ENCODE data around the gene MET.
"Not testable (repeated sequence)": the region's sequence is repeated elsewhere in the genome, so short reads cannot be mapped to it uniquely, and the experiment has no call there.

The MET gene

GRCh38 chr7:116812860-116813259 is 140.9 kb downstream of the MET start:
- no peak for DNase-seq

DNA sequence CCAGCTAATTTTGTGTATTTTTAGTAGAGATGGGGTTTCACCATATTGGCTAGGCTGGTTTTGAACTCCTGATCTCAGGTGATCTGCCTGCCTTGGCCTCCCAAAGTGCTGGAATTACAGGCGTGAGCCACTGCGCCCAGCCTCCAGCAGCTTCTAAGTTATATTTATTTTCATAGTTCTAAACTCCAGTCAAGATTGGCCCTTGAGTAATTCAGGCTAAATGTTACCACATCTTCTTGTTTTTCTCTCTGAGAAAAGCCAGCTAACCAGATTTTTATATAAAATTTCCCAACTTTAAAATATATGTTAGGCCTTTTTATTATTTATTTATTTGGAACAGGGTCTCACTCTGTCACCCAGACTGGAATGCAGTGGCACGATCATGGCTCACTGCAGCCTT is 141.4 kb downstream of the MET start:
- DNase-seq: not testable (repeated sequence)

GRCh38 chr7:116815041-116815440 is 143.0 kb downstream of the MET start:
- DNase-seq: no peak

DNA sequence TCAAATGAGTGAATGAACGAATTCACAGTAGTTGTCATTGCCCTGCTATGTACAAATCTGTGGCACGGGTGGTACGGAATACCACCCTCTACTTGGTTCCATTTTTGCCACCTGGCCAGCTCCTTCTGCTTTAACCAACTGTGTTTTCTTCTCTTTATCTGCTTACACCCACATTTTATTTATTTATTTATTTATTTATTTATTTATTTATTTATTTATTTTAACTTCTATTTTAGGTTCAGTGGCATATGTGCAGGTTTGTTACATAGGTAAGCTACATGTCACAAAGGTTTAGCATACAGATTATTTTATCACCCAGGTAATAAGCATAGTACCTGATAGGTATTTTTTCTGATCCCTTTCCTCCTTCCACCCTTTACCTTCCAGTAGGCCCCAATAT is 148.2 kb downstream of the MET start:
- DNase-seq: no peak

DNA sequence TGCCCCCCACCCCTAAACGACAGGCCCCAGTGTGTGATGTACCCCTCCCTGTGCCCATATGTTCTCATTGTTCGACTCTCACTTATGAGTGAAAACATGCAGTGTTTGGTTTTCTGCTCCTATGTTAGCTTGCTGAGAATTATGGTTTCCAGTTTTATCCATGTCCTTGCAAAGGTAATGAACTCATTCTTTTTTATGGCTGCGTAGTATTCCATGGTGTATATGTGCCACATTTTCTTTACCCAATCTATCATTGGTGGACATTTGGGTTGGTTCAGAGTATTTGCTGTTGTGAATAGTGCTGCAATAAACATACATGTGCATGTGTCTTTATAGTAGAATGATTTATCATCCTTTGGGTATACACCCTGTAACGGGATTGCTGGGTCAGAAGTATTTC is 149.7 kb downstream of the MET start:
- DNase-seq: not testable (repeated sequence)

DNA sequence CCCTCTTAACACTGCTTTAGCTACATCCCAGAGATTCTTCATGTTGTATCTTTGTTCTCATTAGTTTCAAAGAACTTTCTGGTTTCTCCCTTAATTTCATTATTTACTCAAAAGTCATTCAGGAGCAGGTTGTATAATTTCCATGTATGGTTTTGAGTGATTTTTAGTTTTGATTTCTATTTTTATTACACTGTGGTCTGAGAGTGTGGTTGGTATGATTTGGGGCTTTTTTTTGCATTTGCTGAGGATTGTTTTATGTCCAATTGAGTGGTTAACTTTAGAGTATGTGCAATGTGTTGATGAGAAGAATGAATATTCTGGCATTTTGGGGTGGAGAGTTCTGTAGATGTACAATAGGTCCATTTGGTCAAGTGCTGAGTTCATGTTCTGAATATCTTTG is 152.5 kb downstream of the MET start:
- no peak for DNase-seq

GRCh38 chr7:116828281-116828680 is 156.3 kb downstream of the MET start:
- no peak for DNase-seq

GRCh38 chr7:116829041-116829440 is 157.0 kb downstream of the MET start:
- no peak for DNase-seq

DNA sequence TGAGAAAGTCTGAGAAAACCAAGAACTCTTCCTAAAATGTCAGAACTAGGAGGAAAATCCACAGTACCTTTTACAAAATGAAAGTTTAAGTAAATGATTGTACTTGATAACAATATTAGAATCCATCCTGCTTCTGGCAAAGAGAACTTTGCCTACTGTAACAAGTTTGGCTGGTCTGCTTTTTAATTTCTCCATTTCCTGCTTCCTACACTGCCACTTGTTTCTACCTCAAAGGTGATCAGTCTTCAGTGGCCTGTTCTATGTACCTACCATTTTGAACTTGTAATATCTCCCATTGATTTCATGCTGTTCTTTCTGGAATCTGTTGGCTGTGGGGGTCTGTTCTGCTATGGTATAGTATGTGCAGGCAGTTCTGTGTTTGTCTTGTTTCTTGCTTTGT is 157.5 kb downstream of the MET start:
- no peak for DNase-seq

GRCh38 chr7:116832692-116833091 is 160.7 kb downstream of the MET start:
- DNase-seq: no peak

GRCh38 chr7:116834815-116835504 is 163.0 kb downstream of the MET start:
- no peak for DNase-seq

DNA sequence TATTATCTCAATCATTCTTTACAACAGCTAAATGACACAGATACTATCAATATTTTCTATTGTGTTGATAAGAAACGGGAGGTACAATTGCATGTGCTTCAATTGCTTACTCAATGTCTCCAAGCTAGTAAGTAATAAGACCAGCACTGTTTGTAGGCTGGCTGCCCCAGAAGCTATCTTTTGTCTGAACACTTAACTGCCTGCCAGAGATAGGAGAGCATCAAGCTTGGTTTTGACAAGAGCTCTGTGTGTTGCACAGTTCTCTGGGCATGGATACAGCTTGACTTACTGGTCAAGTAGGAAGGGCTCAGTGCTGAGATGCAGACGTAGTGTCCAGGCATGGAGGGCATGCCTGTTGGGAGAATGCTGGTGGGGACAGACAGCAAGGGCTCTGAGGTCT is 164.1 kb downstream of the MET start:
- no peak for DNase-seq

DNA sequence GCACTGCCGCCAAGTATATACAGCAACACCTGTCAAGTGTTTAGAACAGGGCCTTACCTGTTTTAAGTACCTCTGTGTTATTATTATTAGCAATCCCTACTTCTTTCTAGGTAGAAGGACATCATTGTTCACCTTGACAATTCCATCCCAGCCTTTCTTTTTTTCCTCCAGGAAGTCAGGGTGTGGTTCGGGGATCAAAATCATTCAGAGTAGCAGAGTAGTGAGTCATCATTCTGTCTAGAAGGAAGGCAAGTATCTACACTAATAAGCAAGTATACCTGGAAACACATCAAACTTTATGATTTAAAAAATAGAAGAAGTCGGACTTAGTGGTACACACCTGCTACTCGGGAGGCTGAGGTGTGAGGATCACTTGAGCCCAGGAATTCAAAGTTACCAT is 164.9 kb downstream of the MET start:
- no peak for DNase-seq

- DNase-seq: no peak
Observed at GRCh38 chr7:116837586-116837985, 165.6 kb downstream of the MET start.

GRCh38 chr7:116840256-116840655 is 168.3 kb downstream of the MET start:
- DNase-seq: no peak

DNA sequence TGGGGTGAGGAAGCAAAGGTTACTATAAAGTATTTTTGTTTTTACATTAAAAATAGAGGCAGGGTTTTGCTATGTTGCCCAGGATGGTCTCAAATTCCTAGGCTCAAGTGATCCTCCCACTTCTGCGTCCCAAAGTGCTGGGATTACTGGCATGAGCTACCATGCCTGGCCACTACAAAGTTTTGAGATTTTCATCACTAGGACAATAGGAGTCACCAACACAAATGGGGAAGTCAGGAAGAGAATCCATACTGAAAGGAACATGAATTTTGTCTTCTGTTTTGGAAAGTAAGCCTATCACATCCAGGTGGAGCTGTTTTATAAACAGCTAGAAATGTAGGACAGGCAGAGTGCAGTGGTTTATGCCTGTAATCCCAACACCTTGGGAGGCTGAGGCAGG is 170.4 kb downstream of the MET start:
- DNase-seq: no peak

DNA sequence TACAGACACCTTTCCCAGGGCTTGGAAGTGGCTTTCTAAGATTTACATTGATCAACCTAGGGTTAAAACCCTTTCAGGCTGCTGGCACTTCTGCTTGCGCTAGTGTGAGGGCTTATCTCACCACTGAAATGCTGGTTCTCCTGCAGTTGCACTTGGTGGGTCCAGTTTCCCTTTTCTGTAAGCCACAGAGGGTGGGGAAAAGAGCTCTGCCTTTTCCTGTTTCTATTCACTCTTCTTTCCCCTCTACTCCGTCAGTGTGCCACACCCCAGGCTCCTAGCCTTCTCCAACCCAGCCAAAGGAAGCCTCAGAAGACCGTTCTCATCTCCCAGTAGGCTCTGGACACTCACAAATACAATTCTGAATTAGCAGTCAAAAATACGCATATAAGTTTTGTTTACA is 171.4 kb downstream of the MET start:
- no peak for DNase-seq
